ENCODE data around the gene HDAC7.

The HDAC7 gene

DNA sequence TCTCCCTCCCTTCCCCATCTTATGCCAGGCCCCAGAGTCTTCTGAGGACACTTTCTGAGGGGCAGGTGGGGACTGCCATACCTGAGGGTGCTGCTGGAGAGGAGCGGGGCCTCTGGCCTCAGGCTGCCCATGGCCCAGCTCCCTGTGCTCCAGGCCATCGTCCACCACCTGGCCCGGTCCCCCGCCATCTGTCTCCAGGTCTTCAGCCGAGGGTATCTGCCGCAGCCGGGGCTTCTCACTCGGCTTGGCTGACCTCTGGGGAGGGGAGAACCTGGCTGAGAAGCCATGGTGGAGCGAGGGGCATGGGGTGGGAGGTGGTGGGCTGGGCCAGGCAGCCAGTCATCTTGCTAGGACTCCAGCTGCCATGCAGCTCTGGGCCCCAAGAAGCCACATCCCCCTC is 25.0 kb downstream of the HDAC7 start:
- no peak overlapping the region for H3K4me2 ChIP-seq (ENCODE audit: low read length)
- H3F3A ChIP-seq (ENCODE audit: control insufficient read depth, insufficient read depth): no peaks in the 10 kb centered on the region
- H3K4me3 ChIP-seq (ENCODE audit: low read length): no peak overlapping the region
- peaks cover 4% of the 10 kb centered on the region; the same call in 1 of the 2 replicates for H4K20me1 ChIP-seq (ENCODE audit: control insufficient read depth, insufficient read depth, low read depth, low read length)
- H3K79me2 ChIP-seq (ENCODE audit: control insufficient read depth, low read length): peaks cover 16% of the 10 kb centered on the region
- no peaks in the 10 kb centered on the region for H3K9me2 ChIP-seq (replicated peaks; ENCODE audit: control insufficient read depth, low read length)
- H3K4me1 ChIP-seq (ENCODE audit: control insufficient read depth, low read length): peaks cover 2% of the 10 kb centered on the region
- peaks cover 95% of the 10 kb centered on the region for H3K36me3 ChIP-seq (ENCODE audit: control insufficient read depth, low read length)
- H3K27ac ChIP-seq (ENCODE audit: low read depth, low read length): no peak overlapping the region
- no peaks in the 10 kb centered on the region for H3K9me3 ChIP-seq (ENCODE audit: control insufficient read depth, insufficient read depth, low read length)
- no peaks in the 10 kb centered on the region for H3K27me3 ChIP-seq (ENCODE audit: control insufficient read depth, low read length)
- TF ChIP-seq, protein P1, sequence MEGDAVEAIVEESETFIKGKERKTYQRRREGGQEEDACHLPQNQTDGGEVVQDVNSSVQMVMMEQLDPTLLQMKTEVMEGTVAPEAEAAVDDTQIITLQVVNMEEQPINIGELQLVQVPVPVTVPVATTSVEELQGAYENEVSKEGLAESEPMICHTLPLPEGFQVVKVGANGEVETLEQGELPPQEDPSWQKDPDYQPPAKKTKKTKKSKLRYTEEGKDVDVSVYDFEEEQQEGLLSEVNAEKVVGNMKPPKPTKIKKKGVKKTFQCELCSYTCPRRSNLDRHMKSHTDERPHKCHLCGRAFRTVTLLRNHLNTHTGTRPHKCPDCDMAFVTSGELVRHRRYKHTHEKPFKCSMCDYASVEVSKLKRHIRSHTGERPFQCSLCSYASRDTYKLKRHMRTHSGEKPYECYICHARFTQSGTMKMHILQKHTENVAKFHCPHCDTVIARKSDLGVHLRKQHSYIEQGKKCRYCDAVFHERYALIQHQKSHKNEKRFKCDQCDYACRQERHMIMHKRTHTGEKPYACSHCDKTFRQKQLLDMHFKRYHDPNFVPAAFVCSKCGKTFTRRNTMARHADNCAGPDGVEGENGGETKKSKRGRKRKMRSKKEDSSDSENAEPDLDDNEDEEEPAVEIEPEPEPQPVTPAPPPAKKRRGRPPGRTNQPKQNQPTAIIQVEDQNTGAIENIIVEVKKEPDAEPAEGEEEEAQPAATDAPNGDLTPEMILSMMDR (IDR thresholded peaks at IDR 0.05; ENCODE audit: low read depth, low read length, poor library complexity, severe bottlenecking): no peak
- TF ChIP-seq EZH2phosphoT487 (IDR thresholded peaks at IDR 0.05; ENCODE audit: borderline replicate concordance, low read length): no peak

- no peak overlapping the region for H3K4me2 ChIP-seq (ENCODE audit: low read length)
- H3K27ac ChIP-seq (ENCODE audit: low read depth, low read length): no peak overlapping the region
- no peaks in the 10 kb centered on the region for H4K20me1 ChIP-seq (ENCODE audit: control insufficient read depth, insufficient read depth, low read depth, low read length)
- H3K9me2 ChIP-seq (replicated peaks; ENCODE audit: control insufficient read depth, low read length): no peaks in the 10 kb centered on the region
- no peaks in the 10 kb centered on the region for H3K4me1 ChIP-seq (ENCODE audit: control insufficient read depth, low read length)
- no peaks in the 10 kb centered on the region for H3F3A ChIP-seq (ENCODE audit: control insufficient read depth, insufficient read depth)
- peaks cover 95% of the 10 kb centered on the region for H3K36me3 ChIP-seq (ENCODE audit: control insufficient read depth, low read length)
- no peak for TF ChIP-seq EZH2phosphoT487 (IDR thresholded peaks at IDR 0.05; ENCODE audit: borderline replicate concordance, low read length)
- TF ChIP-seq, protein P1 (IDR thresholded peaks at IDR 0.05; ENCODE audit: low read depth, low read length, poor library complexity, severe bottlenecking): no peak
- no peaks in the 10 kb centered on the region for H3K9me3 ChIP-seq (ENCODE audit: control insufficient read depth, insufficient read depth, low read length)
- H3K27me3 ChIP-seq (ENCODE audit: control insufficient read depth, low read length): no peaks in the 10 kb centered on the region
- H3K4me3 ChIP-seq (ENCODE audit: low read length): no peak overlapping the region
- H3K79me2 ChIP-seq (ENCODE audit: control insufficient read depth, low read length): 0 out of 2 replicates have a peak, but pooled peaks cover 2% of the 10 kb centered on the region
These were observed 26.6 kb downstream of the HDAC7 start for GRCh38 chr12:47793015-47793681.

- Histone ChIP-seq H3K27ac (ENCODE audit: low read depth, low read length) (no peak overlapping the region), H3F3A (ENCODE audit: control insufficient read depth, insufficient read depth) (no peaks in the 10 kb centered on the region), H3K9me3 (ENCODE audit: control insufficient read depth, insufficient read depth, low read length) (no peaks in the 10 kb centered on the region), H3K9me2 (replicated peaks; ENCODE audit: control insufficient read depth, low read length) (no peaks in the 10 kb centered on the region), H3K36me3 (ENCODE audit: control insufficient read depth, low read length) (peaks cover 96% of the 10 kb centered on the region), H3K4me2 (ENCODE audit: low read length) (no peak overlapping the region), H3K4me3 (ENCODE audit: low read length) (no peak overlapping the region), H4K20me1 (ENCODE audit: control insufficient read depth, insufficient read depth, low read depth, low read length) (no peaks in the 10 kb centered on the region), H3K79me2 (ENCODE audit: control insufficient read depth, low read length) (0 out of 2 replicates have a peak, but pooled peaks cover 2% of the 10 kb centered on the region), H3K4me1 (ENCODE audit: control insufficient read depth, low read length) (no peaks in the 10 kb centered on the region), H3K27me3 (ENCODE audit: control insufficient read depth, low read length) (no peaks in the 10 kb centered on the region)
- TF ChIP-seq EZH2phosphoT487 (IDR thresholded peaks at IDR 0.05; ENCODE audit: borderline replicate concordance, low read length): no peak
- TF ChIP-seq, protein P1 (IDR thresholded peaks at IDR 0.05; ENCODE audit: low read depth, low read length, poor library complexity, severe bottlenecking): no peak
These were observed 27.8 kb downstream of the HDAC7 start for GRCh38 chr12:47791874-47792273.
